Hematopoietic multipotent progenitor cell (in vitro differentiated cells): ENCODE data around the gene MPP3. TPM values are rescaled to one million over a fixed set of nuclear protein-coding genes. Genes with fewer than 3 reads are reported as not detected.

Experiments
- DNase-seq, 3 donors: peaks; one replicate each; pipeline ENCODE4 v3.0.0-alpha.2; 2011 to 2015; ENCODE audit warnings: low read depth in 2 of 3, low spot score in 2 of 3
- total RNA-seq: library from RNA; depleted of rRNA; stranded (reverse); fragments of >200 nt; gene quantifications from one replicate; pipeline ENCODE4 v1.2.3, GENCODE V29; 2012

Gene MPP3
- total RNA-seq, 1 donor: 1.9 TPM

- no peak for DNase-seq
These were observed 1.2 kb upstream of the MPP3 start for GRCh38 chr17:43834106-43834505.

DNA sequence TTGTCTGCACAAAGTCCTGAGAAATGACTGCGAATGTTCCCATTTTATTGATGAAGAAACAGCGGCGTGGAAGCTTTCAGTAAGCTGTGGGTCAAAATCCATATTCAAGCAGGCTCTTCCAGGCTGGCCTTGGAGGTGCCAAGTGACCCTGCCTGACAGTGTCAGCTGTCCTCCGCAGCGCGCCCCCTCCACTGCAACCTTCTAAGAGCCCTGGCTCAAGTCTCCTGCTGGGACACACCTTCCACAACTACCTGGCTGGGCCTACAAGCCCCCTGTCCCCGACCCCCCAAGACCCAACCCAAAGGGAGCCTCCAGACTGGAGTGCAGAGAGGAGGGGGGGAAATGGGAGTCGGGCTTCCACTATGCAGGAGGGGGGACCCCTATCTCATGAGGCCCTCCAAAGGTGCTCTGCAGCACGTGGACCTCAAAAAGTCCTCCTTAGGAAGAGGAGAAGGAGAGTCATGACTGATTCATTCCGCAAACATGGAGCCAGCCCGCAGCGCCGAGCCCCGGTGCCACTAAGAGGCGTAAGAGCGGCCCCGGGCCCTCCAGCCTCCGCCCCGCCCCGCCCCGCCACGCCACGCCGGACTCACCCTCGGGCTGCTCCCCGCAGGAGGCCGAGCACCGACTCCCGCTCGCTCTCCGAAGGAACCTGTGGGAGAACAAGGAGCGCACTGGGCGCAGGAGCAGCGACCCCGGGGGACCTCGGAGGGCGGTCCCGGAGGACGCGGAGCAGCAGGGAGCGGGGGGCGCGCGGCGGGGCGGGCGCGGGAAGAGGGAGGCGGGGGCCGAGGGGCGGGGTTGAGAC lies 574 bp downstream of the MPP3 start:
- DNase-seq: peak in 2 of 3 donors; percentile 14 to 15

DNA sequence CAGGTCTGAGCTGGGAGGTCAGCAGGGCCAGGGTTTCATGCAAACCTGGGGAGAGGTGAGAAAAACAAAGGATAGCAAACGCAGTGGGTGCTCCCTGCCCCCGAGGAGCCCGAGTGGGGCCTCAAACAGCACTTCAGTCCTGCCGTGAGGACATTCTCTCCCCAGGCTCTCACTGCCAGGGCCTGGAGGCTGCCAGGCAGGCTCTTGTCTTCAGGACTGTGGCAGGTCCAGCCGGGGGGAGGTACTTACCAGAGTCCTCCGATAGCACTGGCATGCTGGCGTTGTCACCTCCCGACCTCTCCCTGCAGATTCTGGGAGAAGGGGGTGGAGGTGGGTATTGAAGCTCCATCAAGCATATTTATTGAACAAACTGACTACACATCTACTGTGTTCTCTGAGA lies 1.3 kb downstream of the MPP3 start:
- no peak for DNase-seq

DNA sequence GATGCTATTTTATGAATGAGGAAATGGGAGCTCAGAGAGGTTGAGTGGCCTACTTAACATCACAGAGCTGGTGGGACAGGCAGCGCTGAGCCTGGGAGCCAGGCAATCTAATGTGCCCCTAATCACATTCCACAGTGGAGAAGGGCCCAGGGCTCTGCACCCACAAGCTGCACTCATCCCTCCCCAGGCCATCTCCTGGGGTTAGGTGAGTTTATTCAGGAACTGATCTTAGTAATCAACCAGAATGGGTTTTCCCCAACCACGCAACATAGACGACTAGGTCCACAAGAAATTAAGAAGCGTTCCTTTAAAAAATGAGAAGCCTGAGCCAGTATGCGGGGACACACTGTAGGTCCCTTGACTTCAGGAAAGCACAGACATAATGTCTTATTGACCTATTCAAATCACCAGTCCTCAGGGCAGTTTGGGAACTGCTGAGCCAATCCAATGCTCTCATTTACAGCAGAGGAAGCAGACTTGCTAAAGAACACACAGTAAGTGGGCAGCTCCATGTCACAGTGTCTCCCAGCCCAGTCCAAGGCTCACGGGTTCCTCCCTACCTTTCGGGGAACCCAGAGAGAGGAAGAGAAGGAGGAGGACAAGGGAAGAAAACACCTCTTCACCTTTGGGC lies 2.3 kb downstream of the MPP3 start:
- no peak for DNase-seq

GRCh38 chr17:43829738-43830137 lies 3.2 kb downstream of the MPP3 start:
- DNase-seq: no peak

- no peak for DNase-seq
These were observed 5.3 kb downstream of the MPP3 start for GRCh38 chr17:43827596-43827995.

DNA sequence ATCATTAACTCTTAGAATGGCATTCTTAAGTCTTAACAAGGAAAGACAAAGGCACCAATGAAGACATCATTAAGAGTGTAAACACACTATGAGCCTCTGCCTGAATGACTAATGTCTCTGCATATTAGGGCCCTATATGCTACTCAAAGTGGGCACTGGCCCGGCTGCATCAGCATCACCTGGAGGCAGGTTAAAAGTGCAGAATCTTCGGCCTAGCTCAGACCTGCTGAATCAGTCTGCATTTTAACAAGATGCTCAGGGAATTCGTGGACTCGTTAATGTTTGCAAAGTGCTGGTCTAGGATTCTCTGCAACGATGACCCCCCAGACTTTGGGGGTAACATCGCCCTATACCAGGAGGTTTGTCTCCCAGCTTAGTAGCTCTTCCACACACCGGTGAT lies 6.7 kb downstream of the MPP3 start:
- DNase-seq: no peak

DNA sequence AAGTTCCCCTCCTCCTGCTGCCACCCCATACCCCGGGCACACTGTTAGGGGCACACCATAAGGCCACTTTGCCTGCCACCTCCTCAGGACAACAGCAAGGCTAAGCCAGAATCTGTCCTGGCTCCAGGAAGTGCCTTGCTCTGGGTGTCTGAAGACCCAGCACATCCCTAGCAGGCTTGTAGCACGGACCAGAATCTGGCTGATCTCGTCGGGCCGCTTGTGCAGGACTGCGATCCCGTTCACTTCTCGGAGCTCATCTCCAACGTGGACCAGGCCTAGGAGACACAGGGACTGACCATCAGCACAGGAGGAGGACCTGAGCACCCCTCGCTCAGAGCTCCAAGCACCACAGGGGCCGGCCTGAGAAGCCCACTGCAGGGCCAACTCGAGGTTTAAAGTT lies 7.4 kb downstream of the MPP3 start:
- no peak for DNase-seq

GRCh38 chr17:43823350-43824084 lies 9.4 kb downstream of the MPP3 start:
- no peak for DNase-seq

- no peak for DNase-seq
These were observed 10.3 kb downstream of the MPP3 start for GRCh38 chr17:43822570-43823190.

- DNase-seq: no peak
These were observed 12.2 kb downstream of the MPP3 start for GRCh38 chr17:43820759-43821158.

DNA sequence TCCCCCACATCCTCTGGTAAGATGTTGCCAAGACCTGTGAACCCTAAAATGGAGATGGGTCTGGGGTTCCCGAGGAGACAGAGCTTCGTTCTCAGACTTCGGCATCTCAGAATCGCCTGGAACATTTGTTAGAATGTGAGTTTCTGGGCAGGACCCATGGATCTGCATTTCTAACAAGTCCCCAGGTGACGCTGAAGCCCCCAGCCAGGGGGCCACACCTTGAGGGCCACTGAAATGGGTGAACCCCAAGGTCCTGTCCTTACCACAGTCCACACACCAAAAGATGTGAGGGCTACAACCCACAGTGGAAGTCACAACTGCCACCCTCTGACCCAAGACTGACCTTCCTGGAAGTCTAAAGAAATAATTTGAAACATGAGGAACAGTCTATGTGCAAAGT lies 14.0 kb downstream of the MPP3 start:
- DNase-seq: no peak

- DNase-seq: no peak
These were observed 15.1 kb downstream of the MPP3 start for GRCh38 chr17:43817826-43818225.

GRCh38 chr17:43816336-43817320 lies 16.3 kb downstream of the MPP3 start:
- no peak for DNase-seq

DNA sequence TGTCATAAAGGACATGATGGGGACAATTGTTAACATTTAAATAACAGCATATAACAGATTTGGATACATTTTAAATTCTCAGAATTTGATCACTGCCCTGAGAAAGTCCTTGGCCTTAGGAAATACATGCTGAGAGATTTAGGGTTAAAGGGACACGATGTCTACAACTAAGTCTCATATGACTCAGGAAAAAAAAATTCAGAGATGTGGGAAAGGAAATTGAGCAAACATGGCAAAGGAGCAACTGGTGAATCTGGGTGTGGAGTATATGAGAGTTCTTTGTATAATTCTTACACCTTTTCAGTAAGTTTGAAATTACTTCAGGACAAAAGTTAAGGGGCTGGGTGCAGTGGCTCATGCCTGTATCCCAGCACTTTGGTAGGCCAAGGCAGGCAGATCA lies 18.2 kb downstream of the MPP3 start:
- no peak for DNase-seq

DNA sequence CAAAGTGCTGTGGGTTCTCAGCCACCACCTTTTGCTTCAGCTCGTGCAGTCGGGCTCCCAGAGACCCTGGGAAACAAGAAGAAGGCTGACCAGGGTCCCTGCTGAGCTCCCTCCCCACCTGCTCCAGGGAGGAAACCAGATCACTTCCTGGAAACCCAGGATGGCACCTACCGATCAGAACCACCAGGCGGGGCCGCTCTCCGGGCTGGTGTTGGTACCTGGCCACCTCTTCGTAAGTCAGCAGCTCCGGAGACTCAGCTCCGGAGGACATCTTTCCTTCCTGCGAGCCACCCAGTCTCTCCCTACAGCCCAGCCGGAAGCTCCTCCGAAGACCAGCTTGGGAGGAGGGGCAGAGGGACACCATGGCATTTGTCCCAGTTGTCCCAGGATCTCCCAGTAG lies 18.9 kb downstream of the MPP3 start:
- DNase-seq: no peak

- DNase-seq: no peak
These were observed 19.6 kb downstream of the MPP3 start for GRCh38 chr17:43813386-43813785.

- DNase-seq: no peak
These were observed 20.3 kb downstream of the MPP3 start for GRCh38 chr17:43812396-43813265.

DNA sequence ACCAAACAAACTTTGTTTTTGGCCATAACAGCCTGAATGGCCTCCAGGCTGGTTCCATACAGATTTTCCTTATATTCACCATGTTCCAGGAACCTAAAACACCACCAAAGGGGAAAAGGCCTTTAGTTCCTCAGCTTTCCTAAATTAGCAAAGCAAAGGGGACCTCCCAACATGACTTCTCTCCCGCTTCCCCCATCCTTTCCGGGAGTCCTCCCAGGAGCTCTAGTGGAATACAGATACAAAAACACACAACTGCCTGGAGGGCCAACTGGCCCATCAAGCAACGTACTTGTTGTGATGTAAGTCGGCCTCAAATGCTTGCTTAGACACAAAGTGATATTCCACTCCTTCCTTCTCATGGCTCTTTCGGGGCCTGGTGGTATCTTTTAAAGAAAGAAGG lies 22.1 kb downstream of the MPP3 start:
- DNase-seq: no peak
